H1 (cell line): ENCODE data around the gene PLPP4. TPM values are rescaled to one million over a fixed set of nuclear protein-coding genes. Genes with fewer than 3 reads are reported as not detected.

Experiments used
- CTCF ChIA-PET: fragments of 300-600 bp; sonication (Branson Sonifier 250); formaldehyde crosslinking; loops from one replicate; lab custom pipeline; 2021; ENCODE audit not compliant: partially characterized antibody; lab: Charles Lee
- POLR2A ChIA-PET: fragments of 300-600 bp; sonication (Branson Sonifier 250); formaldehyde crosslinking; loops from one replicate; lab custom pipeline; 2021; ENCODE audit warnings: inconsistent platforms; ENCODE audit not compliant: partially characterized antibody; lab: Charles Lee
- DNase-seq, 2 experiments: peaks; one replicate each; pipeline versions ENCODE4 v3.0.0 to v3.0.0-alpha.2; 2010 to 2022; ENCODE audit warnings: low spot score in 2 of 2, low read depth in 1 of 2, mixed read lengths in 1 of 2
- FAIRE-seq: peaks from 2 replicates; lab custom pipeline; 2011; peaks lifted over from hg19 to GRCh38; lab: Jason Lieb, UNC
- H2AFZ ChIP-seq: 2 replicates; pipeline ENCODE4 v1.8.1; 2012; ENCODE audit warnings: low read length, inconsistent platforms
- H2AK5ac ChIP-seq: 2 replicates; pipeline ENCODE4 v1.6.1; 2013; ENCODE audit warnings: low read depth, low read length
- H2BK120ac ChIP-seq: replicated peaks from 2 replicates; pipeline ENCODE3; 2013; ENCODE audit warnings: low read depth, low read length, inconsistent platforms
- H2BK12ac ChIP-seq: 2 replicates; pipeline ENCODE4 v1.6.1; 2013; ENCODE audit warnings: low read depth, low read length
- H2BK15ac ChIP-seq: 2 replicates; pipeline ENCODE4 v1.6.1; 2013; ENCODE audit warnings: low read length
- H2BK20ac ChIP-seq: 2 replicates; pipeline ENCODE4 v1.6.1; 2013; ENCODE audit warnings: low read length
- H2BK5ac ChIP-seq: 2 replicates; pipeline ENCODE4 v1.6.1; 2013; ENCODE audit warnings: low read depth, low read length
- H3K14ac ChIP-seq: 2 replicates; pipeline ENCODE4 v1.6.1; 2013; ENCODE audit warnings: inconsistent platforms; ENCODE audit not compliant: insufficient read length
- H3K18ac ChIP-seq: 2 replicates; pipeline ENCODE4 v1.6.1; 2013; ENCODE audit warnings: low read length; ENCODE audit errors: extremely low read depth
- H3K23ac ChIP-seq: 2 replicates; pipeline ENCODE4 v1.6.1; 2013; ENCODE audit warnings: inconsistent platforms; ENCODE audit not compliant: insufficient read length
- H3K23me2 ChIP-seq: 2 replicates; pipeline ENCODE4 v1.6.1; 2013; ENCODE audit warnings: low read depth, low read length
- H3K27ac ChIP-seq: 2 replicates; pipeline ENCODE4 v1.6.1; 2011; ENCODE audit warnings: low read depth, low read length, inconsistent platforms
- H3K27me3 ChIP-seq, 4 experiments: replicated peaks in 1 of 4; 1 replicate in 1 of 4; 2 replicates in 3 of 4; pipeline versions ENCODE4 v1.6.1 to v1.8.1; 2011 to 2013; ENCODE audit warnings: low read length in 3 of 4, mild to moderate bottlenecking in 3 of 4, inconsistent platforms in 2 of 4, mixed read lengths in 2 of 4, moderate library complexity in 1 of 4; ENCODE audit not compliant: control insufficient read depth in 3 of 4, insufficient read depth in 3 of 4; ENCODE audit errors: extremely low read depth in 1 of 4
- H3K36me3 ChIP-seq, 4 experiments: 2 replicates each; pipeline versions ENCODE4 v1.6.1 to v1.8.1; 2011 to 2013; ENCODE audit warnings: mild to moderate bottlenecking in 4 of 4, low read length in 3 of 4, moderate library complexity in 2 of 4, control low read depth in 1 of 4, inconsistent platforms in 1 of 4; ENCODE audit not compliant: insufficient read depth in 4 of 4, control insufficient read depth in 2 of 4
- H3K4ac ChIP-seq: replicated peaks from 2 replicates; pipeline ENCODE3; 2013; ENCODE audit warnings: low read length, low read depth, mixed read lengths, inconsistent platforms; ENCODE audit not compliant: insufficient read length
- H3K4me1 ChIP-seq, 4 experiments: replicated peaks in 1 of 4; 1 replicate in 1 of 4; 2 replicates in 3 of 4; pipeline versions ENCODE4 v1.6.1 to v1.8.1; 2011 to 2013; ENCODE audit warnings: low read length in 3 of 4, inconsistent platforms in 2 of 4, mixed read lengths in 1 of 4; ENCODE audit not compliant: insufficient read depth in 4 of 4, control insufficient read depth in 3 of 4
- H3K4me2 ChIP-seq, 2 experiments: 2 replicates each; pipeline versions ENCODE4 v1.6.1 to v1.8.1; 2011 to 2013; ENCODE audit warnings: low read depth in 2 of 2, low read length in 2 of 2, control low read depth in 1 of 2, inconsistent platforms in 1 of 2, mild to moderate bottlenecking in 1 of 2; ENCODE audit not compliant: insufficient read depth in 1 of 2
- H3K4me3 ChIP-seq, 4 experiments: fragments of 200-600, 300-600 bp in 1 of 4; sonication (generic), shearing (Covaris generic), sonication (Bioruptor Twin) in 1 of 4; 2 replicates each; pipeline versions ENCODE4 v1.5.1 to v1.8.1; 2011 to 2016; ENCODE audit warnings: low read length in 4 of 4, low read depth in 3 of 4, control low read depth in 2 of 4, inconsistent platforms in 2 of 4, mild to moderate bottlenecking in 2 of 4, mixed read lengths in 1 of 4, moderate library complexity in 1 of 4; ENCODE audit not compliant: insufficient read depth in 2 of 4; ENCODE audit errors: extremely low read depth in 1 of 4
- H3K56ac ChIP-seq: replicated peaks from 2 replicates; pipeline ENCODE3; 2013; ENCODE audit warnings: low read depth, mild to moderate bottlenecking, mixed read lengths, low read length, inconsistent platforms; ENCODE audit not compliant: insufficient read length
- H3K79me1 ChIP-seq: 2 replicates; pipeline ENCODE4 v1.6.1; 2013; ENCODE audit warnings: low read depth, low read length, control low read depth
- H3K79me2 ChIP-seq, 2 experiments: 2 replicates each; pipeline versions ENCODE4 v1.6.1 to v1.8.1; 2012 to 2013; ENCODE audit warnings: low read length in 2 of 2, mild to moderate bottlenecking in 2 of 2, inconsistent platforms in 1 of 2; ENCODE audit not compliant: insufficient read depth in 2 of 2, control insufficient read depth in 1 of 2
- H3K9ac ChIP-seq, 4 experiments: replicated peaks in 1 of 4; 1 replicate in 1 of 4; 2 replicates in 3 of 4; pipeline versions ENCODE4 v1.6.1 to v1.8.1; 2011 to 2013; ENCODE audit warnings: low read depth in 3 of 4, low read length in 3 of 4, control low read depth in 2 of 4, mild to moderate bottlenecking in 2 of 4, moderate library complexity in 2 of 4, inconsistent platforms in 1 of 4; ENCODE audit errors: extremely low read depth in 1 of 4
- H3K9me3 ChIP-seq, 2 experiments: 2 replicates each; pipeline versions ENCODE4 v1.6.1 to v1.8.1; 2012 to 2013; ENCODE audit warnings: mild to moderate bottlenecking in 2 of 2, moderate library complexity in 2 of 2, control low read depth in 1 of 2, inconsistent platforms in 1 of 2, low read depth in 1 of 2, low read length in 1 of 2, mixed read lengths in 1 of 2; ENCODE audit not compliant: insufficient read depth in 2 of 2
- H4K20me1 ChIP-seq, 2 experiments: replicated peaks in 1 of 2; 2 replicates each; pipeline versions ENCODE3 to v1.8.1; 2011 to 2013; ENCODE audit warnings: inconsistent platforms in 2 of 2, low read length in 2 of 2, mild to moderate bottlenecking in 1 of 2; ENCODE audit not compliant: insufficient read depth in 2 of 2, control insufficient read depth in 1 of 2
- H4K5ac ChIP-seq: 2 replicates; pipeline ENCODE4 v1.6.1; 2013; ENCODE audit warnings: low read length, low read depth, mixed read lengths, inconsistent platforms; ENCODE audit not compliant: insufficient read length
- H4K8ac ChIP-seq: 2 replicates; pipeline ENCODE4 v1.8.0; 2013; ENCODE audit warnings: mild to moderate bottlenecking, moderate library complexity, low read length, inconsistent platforms; ENCODE audit not compliant: insufficient read depth; ENCODE audit errors: extremely low read depth
- H4K91ac ChIP-seq: replicated peaks from 2 replicates; pipeline ENCODE3; 2013; ENCODE audit warnings: low read length, mixed read lengths, inconsistent platforms; ENCODE audit not compliant: insufficient read length
- JUND ChIP-seq: IDR thresholded peaks from 2 replicates; pipeline ENCODE4 v1.6.1; 2011; ENCODE audit warnings: mild to moderate bottlenecking, improper control_type of control experiment, low read length
- PHF8 ChIP-seq: fragments of 200-600 bp; sonication (generic); conservative IDR thresholded peaks from 2 replicates; pipeline ENCODE4 v1.7.1; 2012; ENCODE audit warnings: low read depth, mild to moderate bottlenecking, inconsistent platforms, low read length, moderate library complexity
- RBBP5 ChIP-seq: IDR thresholded peaks from 2 replicates; pipeline ENCODE4 v1.7.1; 2012; ENCODE audit warnings: low read depth, mild to moderate bottlenecking, inconsistent platforms, low read length, moderate library complexity, borderline replicate concordance
- SP4 ChIP-seq: IDR thresholded peaks from 2 replicates; pipeline ENCODE4 v1.6.1; 2012; ENCODE audit warnings: low read length, inconsistent platforms
- TAF1 ChIP-seq: IDR thresholded peaks from 2 replicates; pipeline ENCODE4 v1.6.1; 2011; ENCODE audit warnings: mild to moderate bottlenecking, low read depth, low read length
- polyA plus RNA-seq, 7 experiments: library from polyadenylated mRNA; depleted of rRNA in 3 of 7; stranded (reverse) in 5 of 7; unstranded in 2 of 7; fragments of >200 nt in 5 of 7; fragments of 200-250 nt in 2 of 7; gene quantifications; 1 replicate in 5 of 7; 2 replicates in 1 of 7; 4 replicates in 1 of 7; pipeline versions ENCODE4 v1.2.1 to v1.2.3, GENCODE V29; 2011 to 2013; ENCODE audit warnings: missing spikeins in 2 of 7, mixed read lengths in 2 of 7
- total RNA-seq: library from RNA; stranded (reverse); fragmentation: NEBNext Ultra II Directional; extraction: Animal tissue kit (Norgen Biotek cat#: 25700); gene quantifications from 2 replicates; pipeline ENCODE4 v1.2.1, GENCODE V29; 2021

The PLPP4 gene
- total and polyA plus RNA-seq, 2 of the 8 experiments (the other 6 are each of a cell fraction or from before 2014, with no cell fraction given): 0.30 TPM; not detected in 1

- Histone ChIP-seq H3K4me1 (peaks cover 0 to 3% (median under 1%) of the 10 kb centered on the region in 4 experiments; a peak in 1 of 7 replicates), H2BK12ac (no peak overlapping the region), H3K27ac (no peak overlapping the region), H3K27me3 (peaks cover 0 to 1% (median 0%) of the 10 kb centered on the region in 4 experiments; a peak in 1 of 7 replicates), H4K8ac (no peak overlapping the region), H3K36me3 (no peaks in the 10 kb centered on the region), H3K23ac (no peak overlapping the region), H2AK5ac (no peak overlapping the region), H4K5ac (no peak overlapping the region), H3K23me2 (no peaks in the 10 kb centered on the region), H3K14ac (no peak overlapping the region), H2BK5ac (no peak overlapping the region), H2BK20ac (no peak overlapping the region), H2AFZ (no peak overlapping the region), H3K18ac (no peak overlapping the region), H3K56ac (no peak overlapping the region), H3K79me2 (no peaks in the 10 kb centered on the region), H3K4me2 (no peak overlapping the region), H3K9me3 (0 out of 4 replicates have a peak, but pooled peaks cover 0 to 2% of the 10 kb centered on the region in 2 experiments), H4K91ac (no peak overlapping the region), H2BK15ac (no peak overlapping the region), H4K20me1 (no peaks in the 10 kb centered on the region), H3K9ac (no peak overlapping the region), H3K4ac (no peak overlapping the region), H3K4me3 (no peak overlapping the region), H3K79me1 (no peaks in the 10 kb centered on the region), H2BK120ac (no peak overlapping the region)
- FAIRE-seq (no peak), DNase-seq (no peak)
- POLR2A ChIA-PET: interaction anchor here (1.0 kb wide), 1 partner anchor 14 kb away, joined by 3 read pairs; no protein-coding TSS in a partner anchor
- TF ChIP-seq TAF1: no peak
- no peak for TF ChIP-seq PHF8
- no peak for TF ChIP-seq SP4
- no peak for TF ChIP-seq RBBP5
- no peak for TF ChIP-seq JUND
- CTCF ChIA-PET: interaction anchor here (0.6 to 2.9 kb wide), 5 partner anchors 10 to 25 kb away, joined by 3 to 8 read pairs (median 3); no protein-coding TSS in a partner anchor
Observed at GRCh38 chr10:120610791-120611190, 153.8 kb downstream of the PLPP4 start.
